Ureter (tissue), 1 donor: Measurements from ENCODE around the gene LACTB. TPM values are rescaled to one million over a fixed set of nuclear protein-coding genes. Genes with fewer than 3 reads are reported as not detected.
A peak's percentile ranks its signal among the peaks of the same experiment; 100 is the strongest.

ENCODE experiments used
- DNase-seq: peaks from one replicate; pipeline ENCODE4 v3.0.0-alpha.2; 2020; ENCODE audit warnings: low spot score
- total RNA-seq: library from RNA; stranded (reverse); gene quantifications from one replicate; pipeline ENCODE4 v1.2.4, GENCODE V29; 2023
- donor health status: DM: yes; HTN: yes; CAD: no.

LACTB gene
- total RNA-seq, 1 donor from 2014 or later = 12.4 TPM

GRCh38 chr15:63172851-63173451 is 51.3 kb downstream of the LACTB start:
- no peak for DNase-seq

DNA sequence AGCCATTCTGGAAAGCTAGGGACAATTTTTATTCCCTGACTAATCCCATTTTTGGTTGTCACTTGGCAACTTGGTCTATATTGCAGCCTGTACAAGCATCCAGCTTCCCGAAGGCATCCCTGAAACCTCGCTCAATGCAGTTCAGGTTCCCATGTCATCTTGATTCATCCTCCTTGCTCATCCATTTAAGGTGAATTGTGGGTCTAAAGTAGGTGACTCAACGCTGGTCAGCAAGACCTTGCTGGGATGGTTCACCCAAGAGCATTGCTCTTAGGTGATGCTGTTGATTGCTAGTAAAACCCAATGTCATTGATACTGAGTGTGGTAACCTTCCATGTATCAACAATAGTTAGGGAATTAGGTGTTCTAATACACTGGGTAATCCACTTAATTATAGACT is 54.6 kb downstream of the LACTB start:
- no peak for DNase-seq

DNA sequence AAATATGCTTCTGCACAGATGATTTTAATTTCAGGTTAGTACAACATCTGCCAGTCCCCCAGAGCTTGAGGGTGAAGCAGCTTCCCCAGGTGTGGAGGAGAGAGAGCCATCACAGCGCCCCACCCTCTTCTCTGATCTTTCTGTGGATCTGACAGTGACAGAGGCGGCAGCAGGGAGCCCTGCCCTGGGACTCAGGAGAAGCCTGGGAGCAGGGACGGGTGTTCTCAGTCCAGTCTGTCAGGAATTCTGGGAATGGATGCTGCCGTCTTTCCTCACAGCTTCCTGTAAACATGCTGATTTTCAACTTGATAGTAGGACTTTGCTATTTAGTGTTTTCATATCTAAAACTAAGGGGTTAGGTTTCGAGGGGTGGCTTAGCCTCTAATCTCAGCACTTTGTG is 56.4 kb downstream of the LACTB start:
- no peak for DNase-seq

DNA sequence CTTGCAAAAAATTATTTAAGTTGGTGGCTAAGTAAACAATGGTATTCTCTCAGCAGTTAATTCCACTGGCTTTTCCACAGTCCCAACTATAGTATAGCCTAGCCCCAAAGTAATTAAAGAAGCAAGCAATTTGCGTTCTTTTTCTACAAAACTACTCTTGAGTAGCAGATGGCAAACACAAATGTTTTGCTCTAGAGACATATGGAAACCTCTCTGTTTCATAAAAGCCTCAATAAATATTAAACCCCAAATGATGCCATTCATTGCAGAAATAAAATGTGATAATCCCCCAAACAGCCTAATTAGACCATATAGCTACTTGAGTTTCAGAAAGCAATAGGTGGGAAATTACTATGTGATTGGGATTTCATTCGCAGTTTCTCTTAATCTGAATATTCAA is 59.1 kb downstream of the LACTB start:
- DNase-seq = no peak

GRCh38 chr15:63181648-63182047 is 60.0 kb downstream of the LACTB start:
- no peak for DNase-seq

DNA sequence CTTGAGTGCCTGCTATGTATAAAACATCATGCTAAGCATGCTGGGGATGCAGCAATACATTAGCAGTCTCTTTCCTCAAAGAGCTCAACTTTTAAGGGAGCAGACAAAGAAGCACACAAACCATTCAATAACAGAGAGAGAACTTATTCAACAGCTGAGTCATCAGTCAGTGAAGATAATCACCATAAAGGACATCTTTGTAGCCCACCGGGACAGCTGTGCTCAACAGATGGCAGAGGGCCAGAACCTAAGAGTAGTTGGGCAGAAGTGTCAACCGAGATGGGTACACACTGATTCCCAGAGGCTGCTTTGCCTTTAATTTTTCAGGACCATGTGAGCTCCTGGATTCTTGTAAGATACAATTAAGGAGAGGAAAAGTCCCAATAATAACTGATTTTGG is 63.5 kb downstream of the LACTB start:
- DNase-seq = no peak

GRCh38 chr15:63186065-63186464 is 64.4 kb downstream of the LACTB start:
- no peak for DNase-seq

DNA sequence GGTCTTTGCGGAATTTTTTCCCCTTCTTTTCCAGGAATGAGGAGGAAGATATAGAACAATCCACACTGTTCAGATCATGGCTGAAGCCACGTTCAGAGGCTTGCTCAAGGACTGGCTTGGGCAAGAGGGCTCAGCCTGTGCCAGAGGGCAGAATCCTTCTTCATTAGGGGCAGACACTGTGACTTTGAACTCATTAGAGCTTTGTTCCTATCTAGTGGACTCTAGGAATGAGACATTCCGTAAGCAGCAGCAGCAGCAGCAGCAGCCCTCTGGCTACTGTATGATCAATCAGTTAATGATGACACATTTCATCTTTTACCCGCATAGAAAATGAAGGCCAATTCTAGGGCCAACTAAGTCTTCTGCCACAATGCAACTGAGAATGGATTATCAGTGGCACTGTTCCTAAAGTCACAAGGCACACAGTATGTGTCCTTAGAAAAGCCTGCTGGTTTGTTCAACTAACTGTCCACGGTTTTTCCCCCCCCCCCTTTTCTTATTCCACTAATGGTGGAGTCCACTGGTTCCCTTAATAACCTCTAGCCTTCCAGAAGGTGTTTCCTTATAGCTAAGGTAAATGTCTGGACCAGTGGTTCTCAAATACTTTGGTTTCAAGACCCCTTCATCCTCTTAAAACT is 66.0 kb downstream of the LACTB start:
- DNase-seq = no peak

GRCh38 chr15:63188247-63188925 is 66.7 kb downstream of the LACTB start:
- DNase-seq = no peak

DNA sequence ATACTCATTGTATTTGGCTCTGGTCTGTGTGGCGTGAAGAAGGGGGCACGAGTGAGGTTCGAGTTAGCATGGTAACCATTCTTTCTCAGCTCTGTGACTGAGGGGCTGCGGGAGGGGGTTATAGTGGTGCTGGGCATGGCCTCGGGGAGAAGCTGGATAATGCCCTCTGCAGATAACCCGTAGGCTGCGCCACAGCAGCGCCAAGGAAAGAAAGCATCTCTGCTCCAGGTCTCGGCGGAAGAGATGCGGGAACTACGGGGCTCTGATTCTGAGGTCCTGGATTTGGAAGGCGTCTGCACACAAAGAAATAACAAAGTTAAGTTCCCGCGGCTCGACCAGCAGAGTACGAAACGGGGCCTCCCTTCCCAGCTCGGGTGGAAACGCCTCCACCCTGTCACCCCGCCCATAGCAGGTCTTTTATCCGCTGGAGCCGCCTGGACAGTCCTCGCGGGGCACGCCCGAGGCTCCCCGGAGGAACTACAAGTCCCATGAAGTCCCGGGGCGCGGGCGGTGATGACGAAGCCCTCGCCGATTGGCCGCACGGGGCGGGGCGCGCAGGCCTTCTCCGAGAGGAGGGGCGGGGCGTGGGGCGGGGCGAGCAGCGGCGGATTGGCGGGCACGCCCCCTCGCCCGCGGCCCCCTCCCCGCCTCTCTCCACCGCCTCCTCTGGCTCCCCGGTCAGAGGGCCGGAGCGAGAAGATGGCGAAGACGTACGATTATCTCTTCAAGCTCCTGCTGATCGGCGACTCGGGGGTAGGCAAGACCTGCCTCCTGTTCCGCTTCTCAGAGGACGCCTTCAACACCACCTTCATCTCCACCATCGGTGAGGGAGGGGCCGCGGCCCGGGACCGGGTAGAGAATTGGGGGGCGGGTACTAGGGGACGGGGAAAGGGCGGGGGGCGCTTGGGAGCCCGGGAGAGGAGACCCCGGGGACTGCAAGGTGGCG is 67.5 kb downstream of the LACTB start, which contains the start of gene RAB8B:
Gene RAB8B (plus strand): TSS at position 681 of the 946 bp plus-strand sequence. CDS start 19 bp downstream, at position 700.
- peak; percentile 98 for DNase-seq

DNA sequence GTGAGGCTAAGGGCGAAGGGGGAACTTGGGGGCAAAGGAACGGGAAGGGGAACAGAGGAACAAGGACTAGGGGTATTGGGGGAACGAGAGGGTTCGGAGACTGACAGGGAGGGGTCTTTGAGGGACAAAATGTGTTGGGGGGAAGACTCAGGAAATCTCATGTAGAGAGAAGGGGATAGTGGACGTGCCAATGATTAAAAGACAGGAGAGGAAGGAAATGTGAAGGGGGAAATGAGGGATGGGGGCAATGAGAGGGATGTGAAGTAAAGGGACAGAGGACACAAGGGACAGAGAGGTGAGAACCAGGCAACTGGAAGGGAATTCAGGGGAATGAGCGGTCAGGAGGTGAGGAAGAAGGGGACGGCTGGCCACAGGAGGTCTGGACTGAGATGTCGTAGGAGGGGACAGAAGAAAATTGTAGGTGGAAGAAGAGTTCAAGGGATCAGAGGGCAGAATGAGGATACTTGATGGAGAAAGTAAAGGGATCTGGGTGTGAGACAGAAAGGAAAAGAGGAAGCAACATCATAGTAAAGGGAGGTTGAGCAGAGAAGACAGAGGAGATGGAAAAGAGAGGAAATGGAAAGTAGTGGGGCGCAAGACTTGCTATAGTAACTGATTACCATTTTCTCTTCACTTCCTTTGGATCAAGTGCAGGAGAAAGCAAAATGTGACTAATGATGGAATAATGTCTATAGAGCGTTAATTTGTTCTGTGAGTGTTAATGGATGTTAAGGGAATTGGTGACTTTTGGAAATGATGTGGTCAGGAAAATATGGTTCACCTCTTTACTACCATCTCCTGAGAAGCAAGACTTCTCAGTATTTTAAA is 68.5 kb downstream of the LACTB start:
- DNase-seq = no peak

DNA sequence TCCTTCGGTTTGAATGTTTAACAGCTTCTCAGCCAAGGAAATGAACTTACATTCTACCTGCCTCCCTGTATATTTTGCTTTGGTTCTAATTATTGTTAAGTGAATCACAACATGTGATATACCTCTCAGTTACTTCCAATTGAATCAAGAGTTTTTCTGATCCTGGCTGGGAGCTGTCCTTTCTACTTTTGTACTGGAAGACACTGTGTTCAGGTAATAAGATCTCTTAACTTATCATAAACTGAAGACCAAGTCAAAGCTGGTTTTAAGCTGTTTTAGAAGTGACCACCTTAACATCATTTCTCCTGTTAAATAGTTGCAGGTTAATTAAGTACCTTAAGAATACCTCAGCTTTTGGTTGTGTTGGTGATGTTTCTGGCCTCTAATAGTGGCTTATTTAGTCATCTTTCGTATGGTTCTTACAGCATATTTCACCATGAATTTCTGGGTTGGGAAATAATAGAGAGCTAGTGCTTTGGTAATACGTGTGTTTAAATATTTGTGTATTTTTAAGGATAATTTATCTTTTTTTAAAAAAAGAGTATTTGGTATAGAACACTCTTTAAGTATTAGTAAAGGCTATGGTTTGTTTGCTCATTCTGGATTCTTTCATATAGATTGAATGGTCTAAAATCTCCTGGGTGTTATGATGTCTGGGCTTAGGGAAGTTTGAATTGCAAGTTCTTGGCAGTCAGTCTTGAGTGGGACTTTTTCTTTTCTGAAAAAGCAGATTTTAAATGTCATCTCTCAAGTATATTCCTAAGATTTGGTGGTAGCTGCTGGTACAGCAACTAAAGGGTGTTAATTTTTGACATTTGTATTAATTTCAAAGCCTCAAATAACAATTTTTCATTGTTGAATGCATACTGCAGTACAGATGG is 69.3 kb downstream of the LACTB start:
- no peak for DNase-seq

Other genes with a start within 250 kb of the LACTB start
- 737 TPM for gene TPM1, start 79.1 kb upstream of the LACTB start, total RNA-seq
- gene RPS27L, start 35.6 kb downstream of the LACTB start, total RNA-seq = 111 TPM
- gene RAB8B, start 67.7 kb downstream of the LACTB start, total RNA-seq = 54.1 TPM
- gene APH1B, start 155.7 kb downstream of the LACTB start, total RNA-seq = 28.4 TPM